Lower lobe of right lung (tissue), 2 donors: Measurements from ENCODE around the gene VSNL1. TPM values are rescaled to one million over a fixed set of nuclear protein-coding genes. Genes with fewer than 3 reads are reported as not detected.

Source experiments
- ATAC-seq, 2 donors: fragments of 200-7000 bp; cut with Tn5 transposase; one replicate each; pipeline ENCODE4 v1.9.1; 2020 to 2022; ENCODE audit warnings: mild to moderate bottlenecking in 2 of 2, moderate library complexity in 2 of 2
- DNase-seq: peaks from one replicate; pipeline ENCODE4 v3.0.0-alpha.2; 2020
- H3K27ac ChIP-seq: fragments of 200-600 bp; one replicate; pipeline ENCODE4 v1.8.0; 2022
- H3K27me3 ChIP-seq: fragments of 200-600 bp; one replicate; pipeline ENCODE4 v1.8.0; 2022; ENCODE audit warnings: low read depth
- H3K36me3 ChIP-seq: fragments of 200-600 bp; one replicate; pipeline ENCODE4 v1.8.0; 2022; ENCODE audit warnings: mild to moderate bottlenecking
- H3K4me1 ChIP-seq: fragments of 200-600 bp; one replicate; pipeline ENCODE4 v1.8.0; 2022
- H3K4me3 ChIP-seq: fragments of 200-600 bp; one replicate; pipeline ENCODE4 v1.8.0; 2022; ENCODE audit warnings: mild to moderate bottlenecking
- H3K9me3 ChIP-seq: fragments of 200-600 bp; one replicate; pipeline ENCODE4 v1.8.0; 2022
- intact Hi-C: fragments of 100-400 bp; cut with DNase I; formaldehyde crosslinking; loops from one replicate; pipeline ENCODE4 v1.11.0; 2022
- total RNA-seq: library from RNA; stranded (reverse); fragmentation: NEBNext Ultra II Directional; extraction: Animal tissue kit (Norgen Biotek cat#: 25700); gene quantifications from one replicate; pipeline ENCODE4 v1.2.1, GENCODE V29; 2021
- TF ChIP-seq, protein P1 (sequence below): fragments of 200-600 bp; IDR thresholded peaks from one replicate; pipeline ENCODE4 v1.8.0; 2022; ENCODE audit warnings: antibody characterized with exemption, mild to moderate bottlenecking
- donor health status: DM: no; HTN: yes; CAD: no; lungs with severe emphysema.

VSNL1 gene
- total RNA-seq, 1 donor from 2014 or later: 1.6 TPM

DNA sequence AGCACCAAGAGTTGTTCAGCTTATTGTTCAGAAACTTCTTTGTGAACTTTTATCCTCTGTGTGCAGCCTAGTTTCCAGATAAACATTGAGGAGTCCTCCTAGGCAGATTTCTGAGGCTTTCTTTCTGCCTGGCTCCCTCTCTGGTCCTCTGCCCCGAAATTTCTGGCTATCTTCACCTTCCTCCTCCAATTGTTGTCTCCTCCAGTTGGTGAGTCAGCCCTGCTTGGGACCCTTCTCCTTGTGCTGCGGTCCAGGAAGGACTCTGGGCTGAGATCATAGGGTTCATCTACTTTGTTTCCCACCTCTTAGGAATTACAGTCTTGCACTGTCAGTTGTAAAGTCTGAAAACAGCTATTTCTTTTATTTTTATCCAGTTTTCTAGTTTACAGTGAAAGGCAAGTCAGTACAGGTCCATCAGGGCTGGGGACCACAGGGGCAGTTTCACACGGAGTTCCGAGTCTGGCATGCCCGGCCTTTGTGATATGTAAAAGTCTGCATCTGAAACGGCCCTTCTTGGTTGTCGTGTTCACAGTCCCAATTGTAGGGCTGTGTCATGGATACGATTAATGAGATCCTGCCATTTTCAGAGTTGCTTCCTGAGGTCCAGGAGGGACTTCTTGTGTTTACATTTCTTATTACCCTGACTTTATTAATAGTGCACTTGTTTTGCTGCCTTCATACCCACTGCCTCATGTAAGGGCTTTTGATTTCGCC is 112.3 kb downstream of the VSNL1 start:
- H3K4me1 ChIP-seq: no peaks in the 10 kb centered on the region
- ATAC-seq (no peak), DNase-seq (no peak)
- TF ChIP-seq, protein P1, sequence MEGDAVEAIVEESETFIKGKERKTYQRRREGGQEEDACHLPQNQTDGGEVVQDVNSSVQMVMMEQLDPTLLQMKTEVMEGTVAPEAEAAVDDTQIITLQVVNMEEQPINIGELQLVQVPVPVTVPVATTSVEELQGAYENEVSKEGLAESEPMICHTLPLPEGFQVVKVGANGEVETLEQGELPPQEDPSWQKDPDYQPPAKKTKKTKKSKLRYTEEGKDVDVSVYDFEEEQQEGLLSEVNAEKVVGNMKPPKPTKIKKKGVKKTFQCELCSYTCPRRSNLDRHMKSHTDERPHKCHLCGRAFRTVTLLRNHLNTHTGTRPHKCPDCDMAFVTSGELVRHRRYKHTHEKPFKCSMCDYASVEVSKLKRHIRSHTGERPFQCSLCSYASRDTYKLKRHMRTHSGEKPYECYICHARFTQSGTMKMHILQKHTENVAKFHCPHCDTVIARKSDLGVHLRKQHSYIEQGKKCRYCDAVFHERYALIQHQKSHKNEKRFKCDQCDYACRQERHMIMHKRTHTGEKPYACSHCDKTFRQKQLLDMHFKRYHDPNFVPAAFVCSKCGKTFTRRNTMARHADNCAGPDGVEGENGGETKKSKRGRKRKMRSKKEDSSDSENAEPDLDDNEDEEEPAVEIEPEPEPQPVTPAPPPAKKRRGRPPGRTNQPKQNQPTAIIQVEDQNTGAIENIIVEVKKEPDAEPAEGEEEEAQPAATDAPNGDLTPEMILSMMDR: no peak
- no peak overlapping the region for H3K4me3 ChIP-seq
- intact Hi-C loops: no loop called here
- H3K36me3 ChIP-seq: no peaks in the 10 kb centered on the region
- no peaks in the 10 kb centered on the region for H3K27me3 ChIP-seq
- H3K27ac ChIP-seq: no peak overlapping the region
- H3K9me3 ChIP-seq: no peaks in the 10 kb centered on the region

DNA sequence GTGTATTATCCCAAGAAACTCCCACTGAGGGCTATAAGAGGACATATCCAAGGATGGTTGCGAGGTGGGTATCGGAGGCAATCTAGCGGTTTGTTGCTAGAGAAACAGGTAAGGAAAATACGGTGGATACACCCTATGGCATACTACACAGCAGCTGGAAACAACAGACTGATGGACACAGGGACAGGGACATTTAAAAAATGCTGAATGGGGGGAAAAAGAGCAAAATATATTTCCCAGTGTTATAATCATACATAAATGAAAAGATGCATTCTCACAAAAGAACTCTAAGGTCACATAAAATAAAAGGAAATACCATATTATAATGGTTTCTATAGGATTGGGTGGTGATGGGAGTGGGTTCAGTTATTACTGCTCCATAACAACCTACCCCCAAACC is 117.3 kb downstream of the VSNL1 start:
- no peak for ATAC-seq
- TF ChIP-seq, protein P1: no peak

DNA sequence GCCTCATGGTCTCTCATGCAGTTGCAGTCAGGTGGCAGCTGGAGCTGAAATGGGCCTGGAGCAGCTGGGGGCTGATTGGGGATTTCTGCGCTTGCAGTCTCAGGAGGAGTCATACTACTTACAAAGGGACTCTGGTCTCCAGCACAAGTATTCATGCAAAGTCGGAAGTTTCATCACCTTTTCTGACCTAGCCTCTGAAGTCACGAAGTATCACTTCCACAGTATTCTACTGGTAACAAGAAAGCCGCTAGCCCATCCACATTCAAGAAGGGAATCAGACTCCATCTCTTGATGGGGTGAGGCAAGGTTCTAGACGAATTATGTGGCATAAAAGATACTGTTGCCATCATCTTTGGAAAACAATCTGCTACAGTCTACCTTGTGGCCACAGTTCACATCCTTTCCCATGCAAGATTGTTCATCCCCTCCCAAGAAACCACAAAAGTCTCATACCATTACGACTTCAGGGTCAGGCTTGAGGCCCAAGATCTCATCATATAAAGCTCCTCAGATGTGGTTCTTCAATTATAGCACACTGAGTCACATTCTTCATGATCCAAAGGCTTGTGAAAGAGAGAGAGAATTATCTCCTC is 117.9 kb downstream of the VSNL1 start:
- intact Hi-C loops: no loop called here
- no peak overlapping the region for H3K4me3 ChIP-seq
- ATAC-seq: no peak
- no peaks in the 10 kb centered on the region for H3K4me1 ChIP-seq
- H3K27me3 ChIP-seq: no peaks in the 10 kb centered on the region
- no peaks in the 10 kb centered on the region for H3K9me3 ChIP-seq
- no peak overlapping the region for H3K27ac ChIP-seq
- H3K36me3 ChIP-seq: no peaks in the 10 kb centered on the region
- no peak for DNase-seq
- TF ChIP-seq, protein P1: no peak

More for the DNA sequence above, 117.3 kb downstream of the VSNL1 start:
- Histone ChIP-seq H3K4me3 (no peak overlapping the region), H3K9me3 (no peaks in the 10 kb centered on the region), H3K27ac (no peak overlapping the region), H3K27me3 (no peaks in the 10 kb centered on the region), H3K4me1 (no peaks in the 10 kb centered on the region), H3K36me3 (no peaks in the 10 kb centered on the region)
- DNase-seq: no peak
- intact Hi-C loops: no loop called here

DNA sequence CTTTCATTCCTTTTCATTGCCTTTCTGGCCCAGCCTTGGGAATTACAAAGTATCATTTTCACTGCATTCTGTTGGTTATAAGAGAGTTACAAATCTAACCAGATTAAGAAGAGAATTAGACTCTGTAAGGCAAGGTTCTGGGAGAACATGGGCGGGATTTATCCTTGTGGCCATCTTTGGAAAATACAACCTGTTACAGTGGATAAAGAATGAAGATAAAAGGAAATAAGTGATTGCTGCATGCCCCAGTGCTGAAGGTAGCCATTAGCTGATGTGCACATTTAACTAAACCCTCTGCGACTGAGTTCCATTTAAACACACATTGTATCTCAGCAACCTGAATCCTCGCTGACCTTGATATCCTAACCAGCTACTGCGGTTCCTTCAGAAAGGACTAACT is 119.7 kb downstream of the VSNL1 start:
- no peak for DNase-seq
- no peak overlapping the region for H3K27ac ChIP-seq
- ATAC-seq: no peak
- no peaks in the 10 kb centered on the region for H3K9me3 ChIP-seq
- no peak overlapping the region for H3K4me3 ChIP-seq
- TF ChIP-seq, protein P1: no peak
- H3K4me1 ChIP-seq: no peaks in the 10 kb centered on the region
- intact Hi-C loops: no loop called here
- H3K27me3 ChIP-seq: no peaks in the 10 kb centered on the region
- H3K36me3 ChIP-seq: peaks cover 15% of the 10 kb centered on the region

DNA sequence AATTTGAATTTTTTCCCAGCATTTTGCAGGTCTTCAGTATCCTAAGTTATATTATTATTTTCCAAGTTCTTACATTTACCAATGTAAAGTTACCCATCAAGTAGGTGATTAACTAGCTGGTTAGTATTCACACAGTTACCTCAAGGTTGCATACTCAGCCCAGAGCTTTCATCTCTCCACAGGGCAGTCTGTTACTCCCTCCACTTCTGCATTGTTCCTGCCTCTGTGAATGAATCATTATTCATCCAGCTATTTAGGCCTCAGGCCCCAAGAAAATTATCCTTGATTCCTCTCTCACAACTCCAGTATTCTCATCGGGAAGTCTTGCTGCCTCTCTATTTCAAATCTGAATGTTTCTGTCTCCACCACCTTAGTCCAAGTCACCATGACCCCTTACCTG is 121.0 kb downstream of the VSNL1 start:
- ATAC-seq (no peak), DNase-seq (no peak)
- Histone ChIP-seq H3K4me3 (no peak overlapping the region), H3K36me3 (peaks cover 27% of the 10 kb centered on the region), H3K27ac (no peak overlapping the region), H3K4me1 (no peaks in the 10 kb centered on the region), H3K27me3 (no peaks in the 10 kb centered on the region), H3K9me3 (no peaks in the 10 kb centered on the region)
- intact Hi-C loops: no loop called here
- TF ChIP-seq, protein P1: no peak
